GM12801 (cell line): Measurements from ENCODE around the gene RGS3.

Experiments used
- CTCF ChIP-seq: IDR thresholded peaks from one replicate; pipeline ENCODE4 v1.5.1; 2011; ENCODE audit warnings: control low read depth; ENCODE audit not compliant: insufficient read length; ENCODE audit errors: extremely low read depth

The RGS3 gene

DNA sequence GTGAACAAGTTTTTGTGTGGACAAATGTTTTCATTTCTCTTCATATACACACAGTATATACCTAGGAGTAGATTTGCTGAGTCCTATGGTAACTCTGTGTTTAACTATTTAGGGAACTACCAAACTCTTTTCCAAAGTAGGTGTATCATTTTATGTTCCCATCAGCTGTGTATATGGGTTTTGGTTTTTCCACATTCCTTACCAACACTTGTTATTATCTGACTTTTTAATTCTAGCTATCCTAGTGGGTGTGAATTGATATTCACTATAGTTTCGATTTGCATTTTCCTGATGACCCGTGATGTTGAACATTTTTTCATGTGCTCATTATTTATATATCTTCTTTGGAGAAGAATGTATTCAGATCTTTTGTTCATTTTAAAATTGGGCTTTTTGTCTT is 3.7 kb downstream of the RGS3 start:
- no peak for TF ChIP-seq CTCF

DNA sequence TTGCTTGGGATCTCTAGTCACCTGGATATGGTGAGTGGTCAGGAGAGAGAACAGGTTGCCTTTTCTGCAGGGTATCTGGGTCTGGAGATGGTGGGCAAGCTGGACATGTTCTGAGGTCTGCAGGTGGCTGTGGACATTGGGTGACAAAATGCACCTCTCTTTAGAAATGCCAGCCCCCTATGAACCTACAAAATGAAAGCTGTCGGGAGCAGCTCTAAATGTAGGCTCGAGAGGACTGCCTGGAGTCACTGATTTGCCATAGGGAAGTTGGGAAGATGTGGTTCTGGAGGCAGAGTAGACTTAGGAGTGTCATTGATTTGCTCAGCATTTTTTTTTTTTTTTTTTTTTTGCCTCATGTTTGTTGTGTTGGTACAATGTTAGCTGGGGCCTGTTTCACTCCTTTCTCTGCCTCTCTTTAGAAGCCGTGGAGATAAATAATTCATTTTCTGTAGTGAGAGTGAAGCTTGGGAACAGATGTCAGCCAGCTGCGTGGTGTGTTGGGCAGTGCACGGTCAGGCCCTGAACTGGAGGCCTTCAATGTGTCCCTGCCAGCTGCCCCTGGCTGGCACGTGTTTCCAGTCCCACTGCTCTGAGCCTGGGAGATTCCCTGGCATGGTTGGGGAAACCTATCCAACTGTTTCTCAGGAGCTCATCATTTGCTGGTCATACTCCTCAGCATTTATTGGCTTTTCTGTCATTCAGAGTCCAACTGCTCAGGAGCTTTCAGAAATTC is 5.4 kb downstream of the RGS3 start:
- TF ChIP-seq CTCF = no peak

GRCh38 chr9:113471143-113471542 is 7.6 kb downstream of the RGS3 start:
- TF ChIP-seq CTCF = no peak

- no peak for TF ChIP-seq CTCF
Measured at GRCh38 chr9:113471566-113471965, 8.0 kb downstream of the RGS3 start.

DNA sequence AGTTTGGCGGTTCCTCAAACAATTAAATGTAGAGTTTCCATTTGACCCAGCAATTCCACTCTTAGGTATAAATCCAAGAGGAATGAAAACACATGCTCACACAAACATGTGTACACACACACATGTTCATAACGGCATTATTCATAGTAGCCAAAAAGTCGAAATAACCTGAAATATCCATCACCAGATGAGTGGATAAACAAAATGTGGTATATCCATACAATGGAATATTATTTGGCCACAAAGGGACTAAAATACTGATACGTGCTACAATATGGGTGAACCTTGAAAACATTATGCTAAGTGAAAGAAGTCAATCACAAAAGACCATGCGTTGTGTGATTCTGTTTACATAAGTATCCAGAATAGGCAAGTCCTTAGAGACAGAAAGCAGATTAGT is 8.7 kb downstream of the RGS3 start:
- no peak for TF ChIP-seq CTCF

GRCh38 chr9:113474360-113475028 is 11.0 kb downstream of the RGS3 start:
- no peak for TF ChIP-seq CTCF

DNA sequence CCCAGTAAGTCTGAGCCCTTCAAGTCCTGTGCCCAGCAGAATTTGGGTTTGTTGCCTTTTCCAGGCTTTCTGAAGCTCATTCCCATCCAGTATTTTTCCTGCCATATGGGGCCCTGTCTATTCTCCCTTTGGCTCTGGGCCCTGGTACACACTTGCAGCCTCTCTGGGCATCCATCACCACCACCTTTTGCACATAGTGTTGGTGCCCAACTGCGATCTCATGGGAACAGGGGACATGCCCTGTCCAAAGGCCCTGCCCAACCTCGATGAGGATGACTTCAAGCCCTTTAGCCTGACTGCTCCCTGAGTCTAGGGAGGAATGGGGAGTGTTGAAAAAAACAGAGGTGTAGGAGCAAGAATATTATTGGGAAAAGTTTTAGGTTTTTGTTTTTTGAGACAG is 11.5 kb downstream of the RGS3 start:
- no peak for TF ChIP-seq CTCF
